Renal cortex interstitium (tissue), 11 donors: ENCODE measurements around the gene ACY1. TPM values are rescaled to one million over a fixed set of nuclear protein-coding genes. Genes with fewer than 3 reads are reported as not detected.
A peak's percentile ranks its signal among the peaks of the same experiment; 100 is the strongest.
"Not testable (repeated sequence)": the region's sequence is repeated elsewhere in the genome, so short reads cannot be mapped to it uniquely, and the experiment has no call there.

ENCODE experiments used
- DNase-seq, 11 donors: peaks; one replicate each; pipeline ENCODE4 v3.0.0-alpha.2; 2013; ENCODE audit warnings: low read depth in 9 of 11, low spot score in 4 of 11; ENCODE audit errors: extremely low read depth in 1 of 11
- polyA plus RNA-seq, 3 donors: library from polyadenylated mRNA; unstranded; fragments of 120-200 nt; gene quantifications; one replicate each; pipeline ENCODE4 v1.2.1, GENCODE V29; 2013; ENCODE audit not compliant: insufficient read length in 3 of 3

The ACY1 gene
- polyA plus RNA-seq, 3 donors = 89.3 to 120 (median 118) TPM

DNA sequence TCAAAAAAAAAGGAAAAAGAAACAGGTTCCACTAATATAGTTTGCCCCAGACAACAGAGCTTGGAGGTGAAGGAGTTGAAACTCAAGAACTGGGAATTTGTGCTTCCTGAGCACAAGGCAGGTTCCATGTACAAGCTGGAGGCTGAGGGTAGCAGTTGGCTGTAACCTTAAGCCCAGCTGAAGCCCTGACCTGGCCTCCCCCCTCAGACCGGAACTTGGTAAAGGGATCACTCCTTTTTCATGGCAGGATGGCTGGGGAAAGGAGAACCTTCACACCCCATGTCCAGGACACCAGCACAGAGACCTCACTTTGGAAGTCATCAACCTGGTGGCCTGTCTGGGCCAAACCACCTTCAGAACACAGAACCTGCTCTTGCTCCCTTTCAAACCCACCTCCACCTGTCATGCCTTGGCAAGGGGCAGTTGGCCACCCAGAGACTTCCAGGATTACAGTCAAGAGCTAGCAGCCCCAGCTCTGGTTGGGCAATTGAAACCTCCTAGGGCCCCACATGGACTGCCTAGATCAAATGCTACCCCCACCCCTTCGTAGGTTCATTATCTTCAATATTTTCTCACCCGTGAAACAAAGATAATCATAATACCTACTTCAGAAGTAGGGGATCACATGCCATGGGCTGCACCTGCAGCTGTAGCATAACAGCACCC is 8.8 kb downstream of the ACY1 start:
- DNase-seq = no peak

GRCh38 chr3:51993657-51994056 is 10.3 kb downstream of the ACY1 start:
- DNase-seq = not testable (repeated sequence)

DNA sequence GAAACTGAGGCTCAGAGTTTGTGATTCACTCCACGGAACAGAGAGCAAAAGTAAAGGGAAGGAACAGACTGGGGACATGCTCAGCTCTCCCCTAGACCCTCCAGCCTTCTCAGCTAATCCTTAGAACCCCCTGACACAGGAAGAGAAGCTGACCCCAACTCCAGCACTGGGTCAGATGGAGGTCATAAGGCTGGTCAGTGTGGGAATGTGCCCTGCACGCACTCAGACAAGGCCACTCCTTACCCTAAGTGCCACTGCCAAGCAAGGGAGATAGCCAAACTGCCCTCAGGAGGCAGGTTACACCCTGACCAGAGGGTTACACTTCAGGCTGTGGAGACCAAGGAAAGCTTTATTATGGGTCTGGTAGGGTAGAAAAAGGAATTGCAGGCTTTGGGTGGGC is 11.2 kb downstream of the ACY1 start:
- no peak for DNase-seq

DNA sequence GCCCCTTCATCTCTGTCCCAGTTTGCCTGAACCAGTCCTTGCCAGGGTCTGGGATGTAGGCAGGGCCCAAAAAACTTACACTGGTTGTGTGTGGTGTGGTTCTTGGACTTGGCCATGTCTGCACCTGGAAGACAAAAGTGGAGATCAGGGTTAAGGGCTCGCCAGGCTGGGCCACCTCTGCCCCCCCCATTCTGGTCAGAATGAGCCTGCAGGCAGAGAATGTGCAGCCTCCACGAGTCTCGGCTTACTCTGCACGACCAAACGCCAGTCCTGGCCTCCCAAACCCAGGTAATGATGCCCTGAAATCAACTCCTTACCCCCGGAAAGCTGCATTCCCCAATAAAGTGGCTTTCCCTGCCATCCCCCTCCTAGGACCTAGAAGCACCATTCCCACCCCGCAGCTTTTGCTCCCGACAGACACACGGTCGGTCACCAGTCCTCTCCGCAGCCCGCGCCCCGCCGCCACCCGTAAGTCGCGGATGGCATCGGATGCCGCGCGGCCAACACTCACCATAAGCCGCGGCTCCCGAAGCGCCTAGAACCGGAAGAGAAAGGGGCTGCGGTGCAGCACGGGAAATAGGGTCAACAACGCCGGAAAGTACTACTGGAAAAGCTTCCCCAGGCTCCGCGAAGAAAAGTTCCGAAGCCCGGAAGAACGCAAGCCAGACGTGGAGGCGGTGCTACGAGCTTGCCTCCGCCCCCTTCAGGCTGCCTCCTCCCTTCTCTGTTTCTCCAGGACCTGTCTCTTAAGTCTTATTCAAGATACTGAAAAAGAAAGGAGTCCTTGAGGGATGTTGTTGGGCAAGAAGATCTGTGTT is 12.2 kb downstream of the ACY1 start, which contains the start of gene RPL29:
Gene RPL29 (minus strand): TSS at position 550 of the 818 bp plus-strand sequence. CDS start 434 bp downstream, at position 116.
- peak in 10 of 11 donors; percentile 86 to 96 (median 93) for DNase-seq

GRCh38 chr3:51997172-51997571 is 13.8 kb downstream of the ACY1 start:
- no peak for DNase-seq

- no peak for DNase-seq
These were observed 14.7 kb downstream of the ACY1 start for GRCh38 chr3:51997935-51998596.

DNA sequence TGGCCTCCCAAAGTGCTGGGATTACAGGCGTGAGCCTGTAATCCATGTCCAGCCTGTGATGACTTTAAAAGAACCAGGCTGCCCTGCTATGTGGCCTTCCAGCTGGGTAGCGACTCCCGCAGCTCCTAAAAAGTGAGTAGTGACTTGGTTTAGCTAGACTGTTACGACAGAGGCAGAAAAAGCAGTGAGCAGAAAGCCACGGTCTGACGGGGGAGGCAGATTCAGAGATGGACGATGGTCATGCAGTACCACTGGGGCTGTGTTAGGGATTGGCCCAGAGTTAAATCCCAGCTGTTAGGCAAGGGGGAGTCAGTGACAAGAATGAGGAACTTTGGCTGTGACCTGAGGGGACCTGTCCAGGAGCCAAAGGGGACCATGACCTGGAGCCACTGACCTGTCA is 15.4 kb downstream of the ACY1 start:
- DNase-seq = no peak

GRCh38 chr3:51999846-52000245 is 16.5 kb downstream of the ACY1 start:
- DNase-seq = no peak

GRCh38 chr3:52001443-52001974 is 18.2 kb downstream of the ACY1 start:
- peak in 9 of 11 donors; percentile 62 to 82 (median 75) for DNase-seq

- DNase-seq = no peak
These were observed 19.4 kb downstream of the ACY1 start for GRCh38 chr3:52002748-52003147.

DNA sequence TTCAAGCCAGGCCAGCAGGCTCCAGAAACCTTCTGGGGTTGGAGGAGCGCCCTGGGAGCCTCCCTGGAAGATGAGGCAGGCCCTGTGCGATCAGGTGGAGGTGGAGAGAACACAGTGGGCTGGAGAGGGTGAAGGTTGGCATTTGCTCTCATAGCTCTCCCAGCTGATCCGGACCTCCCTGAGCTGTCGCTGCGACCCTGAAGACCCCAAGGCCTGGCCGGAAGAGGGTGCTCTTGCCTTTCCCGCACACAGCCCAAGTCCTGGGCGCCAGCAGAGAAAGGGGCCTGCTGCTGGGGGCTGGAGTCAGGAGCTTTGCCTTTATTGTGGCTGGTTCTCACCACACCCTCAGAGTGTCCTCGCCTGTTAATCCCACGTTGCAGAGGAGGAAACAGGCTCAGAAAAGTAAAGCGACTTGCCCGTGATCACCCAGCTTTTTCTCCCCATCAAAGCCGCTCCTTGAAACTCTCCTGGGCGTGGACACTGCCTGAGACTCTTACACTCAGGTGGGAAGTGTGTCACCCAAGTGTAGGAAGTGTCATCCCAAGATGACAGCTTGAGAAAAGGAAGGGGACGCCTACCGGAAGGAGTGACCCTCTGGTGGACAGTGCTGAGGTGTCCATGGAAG is 20.9 kb downstream of the ACY1 start:
- DNase-seq = peak in 6 of 11 donors; percentile 41 to 67 (median 53)

GRCh38 chr3:52004906-52005395 is 21.6 kb downstream of the ACY1 start:
- DNase-seq = no peak

GRCh38 chr3:52005571-52005986 is 22.2 kb downstream of the ACY1 start:
- peak in 8 of 11 donors; percentile 50 to 79 (median 66) for DNase-seq

- no peak for DNase-seq
These were observed 22.9 kb downstream of the ACY1 start for GRCh38 chr3:52006017-52006819.

DNA sequence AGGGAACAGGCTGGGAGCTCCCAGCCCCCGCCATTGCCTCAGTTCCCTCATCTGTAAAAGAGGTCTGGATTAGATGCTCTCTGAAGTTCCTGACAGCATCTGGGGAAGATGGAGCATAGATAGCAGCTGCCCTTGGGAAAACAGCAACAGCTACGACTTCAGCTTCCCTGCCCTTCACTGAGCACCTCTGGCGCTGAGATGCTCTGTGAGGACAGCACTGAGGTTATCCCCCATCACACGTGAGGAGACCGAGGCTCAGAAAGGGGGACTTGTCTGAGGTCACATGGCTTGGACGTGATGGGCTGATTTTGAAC is 23.4 kb downstream of the ACY1 start:
- no peak for DNase-seq

DNA sequence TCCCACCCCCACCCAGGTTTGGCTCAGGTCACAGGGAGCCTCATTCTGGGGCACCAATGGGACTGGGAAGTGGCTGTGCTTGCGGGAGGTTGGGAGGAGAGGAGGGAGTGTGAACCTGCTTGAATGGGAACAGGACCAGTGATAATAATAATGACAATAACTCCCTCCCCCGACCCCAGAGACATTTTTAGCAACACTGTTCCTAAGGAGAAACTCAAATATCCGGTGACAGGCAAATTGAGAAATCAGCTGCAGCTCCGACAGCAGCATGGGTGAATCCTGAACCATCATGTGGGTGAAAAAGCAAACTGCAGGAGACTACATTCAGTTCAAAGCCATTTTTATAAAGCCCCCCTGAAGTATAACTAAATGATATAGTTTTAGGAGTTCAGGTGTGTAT is 24.0 kb downstream of the ACY1 start:
- DNase-seq = no peak

DNA sequence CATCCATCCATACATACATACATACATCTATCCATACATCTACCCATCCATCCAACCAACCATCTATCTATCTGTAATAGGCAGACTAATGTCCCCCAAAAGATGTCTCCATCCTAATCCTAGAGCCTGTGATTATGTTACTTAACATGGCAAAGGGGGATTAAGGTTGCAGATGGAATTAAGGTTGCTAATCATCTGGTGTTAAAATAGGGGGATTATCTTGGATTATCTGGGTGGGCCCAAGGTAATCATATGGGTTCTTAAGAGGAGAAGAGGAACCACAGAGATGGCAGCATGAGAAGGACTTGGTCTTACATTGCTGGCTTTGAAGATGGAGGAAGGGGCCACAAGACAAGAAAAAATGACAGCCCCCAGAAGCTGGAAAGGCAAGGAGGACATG is 27.1 kb downstream of the ACY1 start:
- no peak for DNase-seq

GRCh38 chr3:52012699-52013098 is 29.4 kb downstream of the ACY1 start:
- DNase-seq = no peak
